T-helper 9 cell (primary cell): ENCODE data around the gene MSN.
A peak's percentile ranks its signal among the peaks of the same experiment; 100 is the strongest.

ENCODE experiments used
- DNase-seq: peaks from one replicate; pipeline ENCODE4 v3.0.0-alpha.2; 2020

MSN gene

GRCh38 chrX:65674204-65674893 is 6.9 kb downstream of the MSN start:
- DNase-seq, result no peak

- no peak for DNase-seq
These were observed 10.6 kb downstream of the MSN start for GRCh38 chrX:65677954-65678469.

GRCh38 chrX:65679071-65679540 is 11.7 kb downstream of the MSN start:
- DNase-seq, result no peak

GRCh38 chrX:65681810-65682209 is 14.4 kb downstream of the MSN start:
- no peak for DNase-seq

DNA sequence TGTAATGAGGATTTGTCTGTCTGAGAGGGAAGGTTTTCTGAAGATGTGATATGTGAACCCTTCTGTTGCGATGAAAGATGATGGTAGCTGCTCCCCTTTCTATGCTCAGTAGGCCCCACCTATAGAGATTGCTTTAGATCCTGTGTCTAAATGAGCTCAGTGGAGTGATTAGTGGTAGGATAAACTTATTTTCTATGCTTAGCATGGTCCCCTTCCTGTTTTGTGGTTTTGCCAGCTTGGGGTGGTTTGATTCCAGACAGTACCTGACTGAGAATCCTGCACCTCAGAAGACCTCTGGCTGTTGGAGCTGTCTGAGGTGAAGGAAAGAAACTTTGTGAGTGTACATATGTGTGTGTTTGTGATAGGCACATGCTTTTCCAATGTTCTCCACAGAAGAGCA is 17.7 kb downstream of the MSN start:
- DNase-seq, result no peak

- no peak for DNase-seq
These were observed 18.8 kb downstream of the MSN start for GRCh38 chrX:65686236-65686635.

DNA sequence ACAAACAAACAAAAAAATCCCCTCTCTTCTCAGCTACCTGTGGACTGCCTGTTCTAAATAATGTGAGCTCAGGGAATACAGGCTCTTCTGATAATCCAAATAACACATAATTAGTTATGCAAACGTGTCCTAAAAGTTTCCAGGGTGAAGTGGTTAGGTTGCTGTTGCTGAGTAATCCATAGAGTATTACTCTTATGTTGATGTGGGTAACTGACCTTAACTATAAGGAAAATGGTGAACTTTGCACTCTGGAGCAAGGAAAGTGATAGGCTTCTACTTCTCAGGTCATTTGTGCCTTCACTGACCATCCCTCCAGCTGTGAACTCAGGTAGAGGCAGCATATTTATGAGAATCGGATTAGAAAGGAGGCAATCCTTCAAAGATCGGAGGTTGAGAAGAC is 19.9 kb downstream of the MSN start:
- DNase-seq, result no peak

DNA sequence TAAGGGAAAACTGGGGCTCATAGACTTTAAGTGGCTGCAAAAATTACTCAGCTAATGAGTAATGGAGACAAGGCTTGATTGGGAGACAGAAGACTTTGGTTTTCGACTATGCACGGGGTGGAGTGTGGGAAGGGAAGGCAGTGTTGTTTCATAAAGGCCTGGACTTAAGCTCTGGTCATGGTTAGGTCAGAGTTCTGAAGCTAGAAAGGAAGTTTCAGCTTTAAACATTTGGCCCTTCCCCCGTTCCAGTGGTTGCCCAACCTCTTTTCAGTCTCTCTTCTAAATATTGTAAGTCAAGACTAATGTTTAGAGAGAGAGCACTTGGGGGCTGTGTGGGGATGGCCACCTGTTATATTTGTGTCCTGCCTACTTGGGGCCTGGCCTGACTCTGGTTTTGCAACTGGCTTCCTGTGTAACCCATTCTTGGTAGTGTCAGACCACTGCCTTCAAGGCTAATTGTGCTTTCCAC is 21.0 kb downstream of the MSN start:
- no peak for DNase-seq

DNA sequence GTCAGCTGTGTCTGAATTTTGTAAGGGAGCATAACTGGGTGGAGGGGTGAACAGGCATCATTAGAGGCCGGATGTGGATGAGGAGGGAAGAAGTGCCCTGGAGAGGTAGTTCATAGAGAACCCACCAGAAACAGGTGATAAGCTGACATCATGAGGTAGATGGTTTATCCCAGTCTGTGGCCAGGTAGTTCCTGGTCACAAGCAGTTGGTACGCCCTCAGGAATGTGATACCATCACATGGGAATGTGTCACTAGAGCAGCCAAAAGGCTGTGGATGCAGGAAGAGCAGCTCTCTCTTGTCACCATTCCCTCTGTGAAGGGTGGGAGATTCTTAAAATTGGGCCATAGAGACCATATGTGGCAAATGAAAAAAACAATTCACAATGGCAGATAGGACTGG is 21.9 kb downstream of the MSN start:
- DNase-seq, result no peak

GRCh38 chrX:65690057-65690855 is 22.8 kb downstream of the MSN start:
- no peak for DNase-seq

DNA sequence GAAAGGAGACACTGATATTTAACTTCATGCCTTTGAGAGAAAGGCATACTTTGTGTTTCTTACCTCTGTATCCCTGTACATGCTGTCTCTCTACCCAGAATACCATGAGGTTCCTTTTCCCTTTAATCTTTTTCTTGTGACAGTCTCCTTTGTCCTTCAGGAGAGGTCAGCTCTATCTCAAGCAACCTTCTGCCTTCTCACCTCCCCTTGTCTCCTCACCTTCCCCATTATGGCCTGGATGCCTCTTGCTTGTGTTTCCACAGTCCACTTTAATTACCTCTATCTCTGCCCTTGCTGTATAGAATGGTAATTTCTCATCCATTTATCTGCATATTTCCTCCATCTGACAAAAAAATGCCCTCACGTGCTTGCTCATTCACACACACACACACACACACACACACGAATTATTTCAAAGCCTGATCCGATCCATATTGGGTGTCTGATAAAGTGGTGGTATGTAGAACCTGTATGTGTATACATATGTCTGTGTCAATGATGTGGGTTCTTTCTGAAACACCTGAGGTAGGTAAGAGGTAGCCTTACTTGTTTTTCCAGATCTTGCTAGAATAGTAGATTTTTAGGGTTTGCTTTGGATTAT is 28.5 kb downstream of the MSN start:
- DNase-seq, result no peak

DNA sequence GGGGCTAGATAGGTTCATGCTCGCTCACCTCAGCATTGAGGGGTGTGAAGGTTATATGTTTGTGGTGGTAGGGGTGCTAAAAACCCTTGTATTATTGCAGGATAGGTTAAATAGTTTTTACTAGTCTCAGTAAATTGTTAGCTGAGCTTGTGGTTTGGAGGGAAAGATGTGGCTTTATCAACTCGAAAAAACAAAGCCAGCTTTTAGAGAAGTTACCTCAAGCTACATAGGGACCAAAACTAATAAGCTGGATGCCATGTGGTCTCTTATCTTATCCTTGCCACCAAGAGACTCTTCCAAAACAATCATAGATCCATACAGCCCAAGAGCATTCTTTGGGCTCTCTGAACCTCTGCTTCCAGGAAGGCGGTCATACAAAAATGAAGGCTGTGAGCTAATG is 29.2 kb downstream of the MSN start:
- no peak for DNase-seq

DNA sequence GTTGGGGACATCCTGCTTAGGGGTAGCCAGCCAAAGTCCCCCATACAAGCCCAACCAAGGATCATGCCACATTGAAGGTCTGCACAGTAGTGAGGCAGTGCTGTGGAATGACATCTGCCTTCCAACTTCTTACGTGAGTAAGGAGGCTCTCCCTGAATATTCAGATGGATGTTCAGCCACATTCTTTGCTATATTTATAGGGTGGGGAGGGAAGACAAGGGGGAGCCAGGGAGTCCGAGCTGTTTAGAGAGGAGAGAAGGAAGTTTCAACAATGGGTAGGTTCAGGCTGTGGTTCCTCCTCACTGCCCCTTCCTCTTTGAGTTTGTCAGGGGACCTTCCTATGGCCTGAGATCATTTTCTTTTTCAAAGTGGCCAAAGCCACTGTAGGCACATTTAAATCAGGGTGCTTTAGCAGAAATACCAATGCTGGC is 29.8 kb downstream of the MSN start:
- no peak for DNase-seq

- DNase-seq, result peak; percentile 60
These were observed 30.7 kb downstream of the MSN start for GRCh38 chrX:65697915-65698796.

GRCh38 chrX:65702956-65703355 is 35.5 kb downstream of the MSN start:
- no peak for DNase-seq

GRCh38 chrX:65705439-65705838 is 38.0 kb downstream of the MSN start:
- DNase-seq, result no peak

- DNase-seq, result peak; percentile 25
These were observed 38.8 kb downstream of the MSN start for GRCh38 chrX:65706041-65706828.

DNA sequence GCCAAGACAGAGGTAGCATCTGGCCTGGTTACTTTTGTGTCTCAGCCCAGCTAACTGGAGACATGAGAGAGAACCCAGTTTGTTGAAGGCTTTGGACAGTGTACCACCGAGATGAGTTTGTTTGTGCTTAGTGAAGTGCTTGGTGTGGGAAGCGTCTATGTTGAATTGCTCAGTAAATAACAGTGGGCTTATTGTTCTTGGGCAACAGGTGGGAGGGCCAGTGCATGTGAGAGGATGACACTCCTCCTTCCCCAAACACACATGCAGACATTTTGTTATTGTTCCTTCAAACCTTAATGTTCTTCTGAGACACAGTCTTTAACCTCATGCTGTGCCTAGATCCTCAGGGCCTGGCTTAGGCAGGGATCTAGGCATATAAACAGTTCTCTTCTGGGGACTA is 39.7 kb downstream of the MSN start:
- no peak for DNase-seq

GRCh38 chrX:65712005-65712806 is 44.8 kb downstream of the MSN start:
- no peak for DNase-seq

GRCh38 chrX:65718538-65718937 is 51.1 kb downstream of the MSN start:
- no peak for DNase-seq
